HEK293 (cell line): Measurements from ENCODE around the gene PCSK6.
A peak's percentile ranks its signal among the peaks of the same experiment; 100 is the strongest.

Experiments
- CTCF ChIA-PET: fragments of 350-600 bp; formaldehyde crosslinking; extraction: SDS; loops from one replicate; lab custom pipeline; 2021; ENCODE audit warnings: antibody characterized with exemption; lab: Yijun Ruan, JAX
- POLR2A ChIA-PET: fragments of 300-600 bp; formaldehyde crosslinking; extraction: SDS; loops from one replicate; lab custom pipeline; 2020; ENCODE audit warnings: antibody characterized with exemption, inconsistent platforms; lab: Yijun Ruan, JAX
- H3K27ac ChIP-seq: fragments of 200-500 bp; sonication (Bioruptor generic); 2 replicates; pipeline ENCODE4 v1.5.1; 2014; ENCODE audit warnings: low read depth, low read length, control low read depth, inconsistent platforms; ENCODE audit errors: extremely low read depth
- H3K36me3 ChIP-seq, 2 experiments: fragments of 200-500 bp in 1 of 2; sonication (Bioruptor generic) in 1 of 2; 1 replicate in 1 of 2; 2 replicates in 1 of 2; pipeline ENCODE4 v1.5.1; 2014 to 2017; ENCODE audit warnings: inconsistent platforms in 2 of 2, low read length in 2 of 2; ENCODE audit not compliant: control insufficient read depth in 2 of 2, insufficient read depth in 1 of 2
- H3K4me1 ChIP-seq: fragments of 200-500 bp; sonication (Bioruptor generic); 2 replicates; pipeline ENCODE4 v1.5.1; 2014; ENCODE audit warnings: mild to moderate bottlenecking, low read length, inconsistent platforms; ENCODE audit not compliant: control insufficient read depth, insufficient read depth
- H3K4me3 ChIP-seq: 2 replicates; pipeline ENCODE4 v1.5.1; 2011; ENCODE audit warnings: low read depth, mild to moderate bottlenecking, control low read depth, low read length, moderate library complexity
- H3K9me3 ChIP-seq: fragments of 200-500 bp; sonication (Bioruptor generic); 2 replicates; pipeline ENCODE4 v1.5.1; 2014; ENCODE audit warnings: low read depth, low read length, inconsistent platforms; ENCODE audit not compliant: control insufficient read depth, insufficient read depth
- AEBP2 ChIP-seq: fragments of 450-650 bp; formaldehyde crosslinking; IDR thresholded peaks from 2 replicates; pipeline ENCODE4 v1.5.1; 2016; ENCODE audit warnings: missing biosample characterization, missing genetic modification characterization, borderline replicate concordance
- MYNN ChIP-seq: fragments of 450-650 bp; formaldehyde crosslinking; IDR thresholded peaks from 2 replicates; pipeline ENCODE4 v1.5.1; 2016; ENCODE audit warnings: missing biosample characterization, missing genetic modification characterization, borderline replicate concordance
- MZF1 ChIP-seq: fragments of 450-650 bp; formaldehyde crosslinking; IDR thresholded peaks from 2 replicates; pipeline ENCODE4 v1.5.1; 2017; ENCODE audit warnings: missing biosample characterization, missing genetic modification characterization, borderline replicate concordance
- OSR2 ChIP-seq: fragments of 450-650 bp; formaldehyde crosslinking; IDR thresholded peaks from 2 replicates; pipeline ENCODE4 v1.5.1; 2016; ENCODE audit warnings: missing biosample characterization, missing genetic modification characterization
- SCRT1 ChIP-seq: fragments of 450-650 bp; formaldehyde crosslinking; IDR thresholded peaks from 2 replicates; pipeline ENCODE4 v1.5.1; 2016; ENCODE audit warnings: missing biosample characterization, missing genetic modification characterization, borderline replicate concordance
- WT1 ChIP-seq: fragments of 450-650 bp; formaldehyde crosslinking; IDR thresholded peaks from 2 replicates; pipeline ENCODE4 v1.5.1; 2016; ENCODE audit warnings: missing biosample characterization, missing genetic modification characterization
- ZBTB10 ChIP-seq: fragments of 450-650 bp; formaldehyde crosslinking; IDR thresholded peaks from 2 replicates; pipeline ENCODE4 v1.5.1; 2016; ENCODE audit warnings: missing biosample characterization, missing genetic modification characterization
- ZBTB20 ChIP-seq: fragments of 450-650 bp; formaldehyde crosslinking; IDR thresholded peaks from 2 replicates; pipeline ENCODE4 v1.5.1; 2016; ENCODE audit warnings: missing biosample characterization, missing genetic modification characterization
- ZBTB48 ChIP-seq: fragments of 450-650 bp; formaldehyde crosslinking; IDR thresholded peaks from 2 replicates; pipeline ENCODE4 v1.5.1; 2016; ENCODE audit warnings: missing biosample characterization, missing genetic modification characterization
- ZBTB8A ChIP-seq: fragments of 450-650 bp; formaldehyde crosslinking; IDR thresholded peaks from 2 replicates; pipeline ENCODE4 v1.5.1; 2016; ENCODE audit warnings: missing biosample characterization, missing genetic modification characterization
- ZEB2 ChIP-seq: fragments of 450-650 bp; formaldehyde crosslinking; IDR thresholded peaks from 2 replicates; pipeline ENCODE4 v1.5.1; 2016; ENCODE audit warnings: missing biosample characterization, missing genetic modification characterization
- ZFP37 ChIP-seq: fragments of 450-650 bp; formaldehyde crosslinking; IDR thresholded peaks from 2 replicates; pipeline ENCODE4 v1.5.1; 2016; ENCODE audit warnings: missing biosample characterization, missing genetic modification characterization
- ZIC2 ChIP-seq: fragments of 450-650 bp; formaldehyde crosslinking; IDR thresholded peaks from 2 replicates; pipeline ENCODE4 v1.5.1; 2016; ENCODE audit warnings: missing biosample characterization, missing genetic modification characterization
- ZNF112 ChIP-seq: fragments of 450-650 bp; formaldehyde crosslinking; IDR thresholded peaks from 2 replicates; pipeline ENCODE4 v1.5.0; 2017; ENCODE audit warnings: missing biosample characterization, missing genetic modification characterization
- ZNF280D ChIP-seq: fragments of 450-650 bp; formaldehyde crosslinking; IDR thresholded peaks from 2 replicates; pipeline ENCODE4 v1.5.1; 2016; ENCODE audit warnings: missing biosample characterization, missing genetic modification characterization
- ZNF311 ChIP-seq: fragments of 450-650 bp; formaldehyde crosslinking; IDR thresholded peaks from 2 replicates; pipeline ENCODE4 v1.5.1; 2017; ENCODE audit warnings: missing biosample characterization, missing genetic modification characterization, borderline replicate concordance
- ZNF341 ChIP-seq: fragments of 450-650 bp; formaldehyde crosslinking; IDR thresholded peaks from 2 replicates; pipeline ENCODE4; 2016; ENCODE audit warnings: low read depth, missing biosample characterization, missing genetic modification characterization
- ZNF354C ChIP-seq: fragments of 450-650 bp; formaldehyde crosslinking; IDR thresholded peaks from 2 replicates; pipeline ENCODE4 v1.5.1; 2016; ENCODE audit warnings: missing biosample characterization, missing genetic modification characterization, low read depth, borderline replicate concordance
- ZNF558 ChIP-seq: fragments of 450-650 bp; formaldehyde crosslinking; IDR thresholded peaks from 2 replicates; pipeline ENCODE4 v1.5.1; 2016; ENCODE audit warnings: missing biosample characterization, missing genetic modification characterization

PCSK6 gene

GRCh38 chr15:101439285-101439919 lies 50.1 kb downstream of the PCSK6 start:
- peaks cover 4 to 63% of the 10 kb centered on the region in 2 experiments; a peak in 2 of 3 replicates for H3K36me3 ChIP-seq
- POLR2A ChIA-PET: no interaction called here
- H3K4me1 ChIP-seq: no peaks in the 10 kb centered on the region; the same call in 1 of the 2 replicates
- TF ChIP-seq MYNN (no peak), ZNF354C (no peak), ZBTB8A (tag by site-specific recombination) (no peak), ZEB2 (no peak), ZBTB48 (tag by site-specific recombination) (no peak), ZNF311 (tag by site-specific recombination) (no peak), ZNF341 (tag by site-specific recombination) (peak; percentile 45), AEBP2 (tag by site-specific recombination) (no peak), MZF1 (no peak)
- TF ChIP-seq, all 188 proteins: peak for 1
- no peak overlapping the region for H3K4me3 ChIP-seq
- H3K27ac ChIP-seq: no peak overlapping the region
- H3K9me3 ChIP-seq: no peaks in the 10 kb centered on the region
- CTCF ChIA-PET: interaction anchor here (0.6 to 1.5 kb wide), 2 partner anchors 179 to 203 kb away, joined by 3 read pairs; no protein-coding TSS in a partner anchor

- CTCF ChIA-PET: interaction anchor here (1.5 kb wide), 1 partner anchor 203 kb away, joined by 3 read pairs; no protein-coding TSS in a partner anchor
- Histone ChIP-seq H3K4me1 (no peaks in the 10 kb centered on the region; the same call in 1 of the 2 replicates), H3K27ac (no peak overlapping the region), H3K36me3 (peaks cover 4 to 64% of the 10 kb centered on the region in 2 experiments; a peak in 2 of 3 replicates), H3K9me3 (no peaks in the 10 kb centered on the region), H3K4me3 (no peak overlapping the region)
- no peak for TF ChIP-seq WT1 (tag by site-specific recombination)
- no peak for TF ChIP-seq OSR2 (tag by site-specific recombination)
- 0 out of 2 replicates have a peak, but pooled peaks have one; percentile 24 for TF ChIP-seq SCRT1 (tag by site-specific recombination)
- POLR2A ChIA-PET: no interaction called here
Observed at GRCh38 chr15:101438482-101439284, 50.8 kb downstream of the PCSK6 start.

- Histone ChIP-seq H3K4me3 (no peak overlapping the region), H3K36me3 (peaks cover 2 to 58% of the 10 kb centered on the region in 2 experiments; a peak in 2 of 3 replicates), H3K27ac (no peak overlapping the region), H3K9me3 (no peaks in the 10 kb centered on the region), H3K4me1 (no peaks in the 10 kb centered on the region; the same call in 1 of the 2 replicates)
- ChIA-PET POLR2A (no interaction called here), CTCF (interaction anchor here (1.0 kb wide), 1 partner anchor 203 kb away, joined by 3 read pairs; no protein-coding TSS in a partner anchor)
- no peak for TF ChIP-seq ZNF112
- no peak for TF ChIP-seq ZFP37 (tag by site-specific recombination)
- TF ChIP-seq ZNF280D (tag by site-specific recombination): no peak
- no peak for TF ChIP-seq ZNF558 (tag by site-specific recombination)
- TF ChIP-seq ZIC2: no peak
- no peak for TF ChIP-seq ZEB2
- TF ChIP-seq ZBTB10 (tag by site-specific recombination): no peak
- TF ChIP-seq ZBTB20: no peak
Observed at GRCh38 chr15:101437618-101438481, 51.7 kb downstream of the PCSK6 start.
